ENCODE results near the gene PROSER2.

PROSER2 gene

GRCh38 chr10:11899067-11899876 lies 76.1 kb downstream of the PROSER2 start:
- Histone ChIP-seq H3K4me2 (ENCODE audit: low read length) (no peak overlapping the region), H3K36me3 (ENCODE audit: control insufficient read depth, low read length) (no peaks in the 10 kb centered on the region), H3K27me3 (ENCODE audit: control insufficient read depth, low read length) (no peaks in the 10 kb centered on the region), H3F3A (ENCODE audit: control insufficient read depth, insufficient read depth) (no peaks in the 10 kb centered on the region), H3K27ac (ENCODE audit: low read depth, low read length) (no peak overlapping the region), H3K4me3 (ENCODE audit: low read length) (no peak overlapping the region), H3K9me3 (ENCODE audit: control insufficient read depth, insufficient read depth, low read length) (no peaks in the 10 kb centered on the region), H3K4me1 (ENCODE audit: control insufficient read depth, low read length) (no peaks in the 10 kb centered on the region), H3K79me2 (ENCODE audit: control insufficient read depth, low read length) (no peaks in the 10 kb centered on the region), H3K9me2 (replicated peaks; ENCODE audit: control insufficient read depth, low read length) (no peaks in the 10 kb centered on the region), H4K20me1 (ENCODE audit: control insufficient read depth, insufficient read depth, low read depth, low read length) (no peaks in the 10 kb centered on the region)
- no peak for TF ChIP-seq CTCF (IDR thresholded peaks at IDR 0.05; ENCODE audit: low read depth, low read length, poor library complexity, severe bottlenecking)
- TF ChIP-seq EZH2phosphoT487 (IDR thresholded peaks at IDR 0.05; ENCODE audit: borderline replicate concordance, low read length): no peak

- Histone ChIP-seq H3K4me2 (ENCODE audit: low read length) (no peak overlapping the region), H3K9me3 (ENCODE audit: control insufficient read depth, insufficient read depth, low read length) (no peaks in the 10 kb centered on the region), H3K4me3 (ENCODE audit: low read length) (no peak overlapping the region), H3K9me2 (replicated peaks; ENCODE audit: control insufficient read depth, low read length) (no peaks in the 10 kb centered on the region), H3K79me2 (ENCODE audit: control insufficient read depth, low read length) (no peaks in the 10 kb centered on the region), H4K20me1 (ENCODE audit: control insufficient read depth, insufficient read depth, low read depth, low read length) (no peaks in the 10 kb centered on the region), H3K27me3 (ENCODE audit: control insufficient read depth, low read length) (no peaks in the 10 kb centered on the region), H3F3A (ENCODE audit: control insufficient read depth, insufficient read depth) (no peaks in the 10 kb centered on the region), H3K27ac (ENCODE audit: low read depth, low read length) (no peak overlapping the region), H3K4me1 (ENCODE audit: control insufficient read depth, low read length) (no peaks in the 10 kb centered on the region), H3K36me3 (ENCODE audit: control insufficient read depth, low read length) (no peaks in the 10 kb centered on the region)
- TF ChIP-seq EZH2phosphoT487 (IDR thresholded peaks at IDR 0.05; ENCODE audit: borderline replicate concordance, low read length): no peak
- TF ChIP-seq CTCF (IDR thresholded peaks at IDR 0.05; ENCODE audit: low read depth, low read length, poor library complexity, severe bottlenecking): no peak
Measured at GRCh38 chr10:11901036-11901301, 77.8 kb downstream of the PROSER2 start.

DNA sequence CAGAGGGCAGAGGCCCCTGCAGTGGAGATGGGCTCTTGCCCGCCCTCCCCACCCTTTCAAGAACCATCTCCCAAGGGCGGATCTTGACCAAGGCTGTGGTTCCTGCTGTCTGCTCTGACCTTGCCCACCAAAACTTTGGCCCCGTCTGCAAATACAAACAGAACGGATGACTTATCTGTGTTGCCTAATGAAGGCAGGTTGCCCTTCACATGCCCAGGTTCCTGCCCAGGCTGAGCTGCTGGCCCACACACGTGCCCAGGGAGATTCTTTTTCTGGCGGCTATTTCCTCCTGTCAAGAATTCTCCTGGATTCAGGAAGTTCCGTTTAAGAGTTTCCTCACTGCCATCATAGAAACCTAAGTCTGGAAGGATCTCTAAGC lies 78.3 kb downstream of the PROSER2 start:
- no peaks in the 10 kb centered on the region for H3K9me3 ChIP-seq (ENCODE audit: control insufficient read depth, insufficient read depth, low read length)
- H3K4me2 ChIP-seq (ENCODE audit: low read length): no peak overlapping the region

More for the DNA sequence above, 78.3 kb downstream of the PROSER2 start:
- Histone ChIP-seq H3F3A (ENCODE audit: control insufficient read depth, insufficient read depth) (no peaks in the 10 kb centered on the region), H3K27ac (ENCODE audit: low read depth, low read length) (no peak overlapping the region), H3K79me2 (ENCODE audit: control insufficient read depth, low read length) (no peaks in the 10 kb centered on the region), H3K4me3 (ENCODE audit: low read length) (no peak overlapping the region), H3K4me1 (ENCODE audit: control insufficient read depth, low read length) (no peaks in the 10 kb centered on the region), H3K36me3 (ENCODE audit: control insufficient read depth, low read length) (no peaks in the 10 kb centered on the region), H4K20me1 (ENCODE audit: control insufficient read depth, insufficient read depth, low read depth, low read length) (no peaks in the 10 kb centered on the region), H3K9me2 (replicated peaks; ENCODE audit: control insufficient read depth, low read length) (no peaks in the 10 kb centered on the region), H3K27me3 (ENCODE audit: control insufficient read depth, low read length) (no peaks in the 10 kb centered on the region)
- TF ChIP-seq EZH2phosphoT487 (IDR thresholded peaks at IDR 0.05; ENCODE audit: borderline replicate concordance, low read length): no peak
- TF ChIP-seq CTCF (IDR thresholded peaks at IDR 0.05; ENCODE audit: low read depth, low read length, poor library complexity, severe bottlenecking): no peak
